Mesothelial cell of epicardium (in vitro differentiated cells): Measurements from ENCODE around the gene HOMER3. TPM values are rescaled to one million over a fixed set of nuclear protein-coding genes. Genes with fewer than 3 reads are reported as not detected.

Experiments
- DNase-seq, 2 experiments: peaks; one replicate each; pipeline ENCODE4 v3.0.0; 2021; ENCODE audit warnings: low spot score in 2 of 2; ENCODE audit not compliant: unreplicated experiment in 2 of 2
- H3K27ac Mint-ChIP-seq: 2 replicates; pipeline ENCODE4 v1.8.0; 2021; ENCODE audit warnings: mixed read lengths
- H3K27me3 Mint-ChIP-seq: 2 replicates; pipeline ENCODE4 v1.8.0; 2021; ENCODE audit warnings: low read depth, mixed read lengths
- H3K36me3 Mint-ChIP-seq: 2 replicates; pipeline ENCODE4 v1.8.0; 2021; ENCODE audit warnings: mixed read lengths
- H3K4me1 Mint-ChIP-seq: 2 replicates; pipeline ENCODE4 v1.8.0; 2021; ENCODE audit warnings: mixed read lengths
- H3K4me3 Mint-ChIP-seq: 2 replicates; pipeline ENCODE4 v1.8.0; 2021; ENCODE audit warnings: mild to moderate bottlenecking, moderate library complexity, mixed read lengths
- H3K9me3 Mint-ChIP-seq: 2 replicates; pipeline ENCODE4 v1.8.0; 2021; ENCODE audit warnings: mixed read lengths
- total RNA-seq: library from RNA; stranded (reverse); gene quantifications from 3 replicates; pipeline ENCODE4 v1.2.1, GENCODE V29; 2021
- TF ChIP-seq, protein P1 (sequence below): fragments of 200-600 bp; sonication (generic); IDR thresholded peaks from one replicate; pipeline ENCODE4 v1.5.0; 2021; ENCODE audit warnings: antibody characterized with exemption; ENCODE audit not compliant: unreplicated experiment

The HOMER3 gene
- total RNA-seq, 1 donor from 2014 or later = 53.7 TPM

DNA sequence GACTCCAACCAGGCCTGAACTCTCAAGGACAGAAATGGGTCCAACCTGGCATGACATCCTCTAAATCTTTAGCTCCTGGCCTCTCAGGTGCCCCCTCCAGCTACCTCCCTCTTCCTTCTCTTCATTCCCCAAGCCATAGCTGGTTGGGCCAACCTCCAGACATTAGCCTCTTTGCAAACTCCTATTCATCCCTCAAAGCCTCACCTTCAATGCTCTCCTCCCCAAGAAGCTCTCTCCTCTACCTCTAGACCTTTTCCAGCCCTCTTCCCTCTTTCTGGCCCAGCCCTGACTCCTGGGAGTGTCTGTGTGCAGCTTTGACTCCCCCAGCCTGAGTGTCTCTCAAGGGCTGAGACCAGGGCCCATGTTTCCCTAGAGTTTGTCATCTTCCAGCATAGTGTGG is 5.3 kb upstream of the HOMER3 start:
- H3K4me3 Mint-ChIP-seq = no peak overlapping the region
- H3K27ac Mint-ChIP-seq = no peak overlapping the region
- DNase-seq = no peak
- H3K27me3 Mint-ChIP-seq = peaks cover 1% of the 10 kb centered on the region
- TF ChIP-seq, protein P1, sequence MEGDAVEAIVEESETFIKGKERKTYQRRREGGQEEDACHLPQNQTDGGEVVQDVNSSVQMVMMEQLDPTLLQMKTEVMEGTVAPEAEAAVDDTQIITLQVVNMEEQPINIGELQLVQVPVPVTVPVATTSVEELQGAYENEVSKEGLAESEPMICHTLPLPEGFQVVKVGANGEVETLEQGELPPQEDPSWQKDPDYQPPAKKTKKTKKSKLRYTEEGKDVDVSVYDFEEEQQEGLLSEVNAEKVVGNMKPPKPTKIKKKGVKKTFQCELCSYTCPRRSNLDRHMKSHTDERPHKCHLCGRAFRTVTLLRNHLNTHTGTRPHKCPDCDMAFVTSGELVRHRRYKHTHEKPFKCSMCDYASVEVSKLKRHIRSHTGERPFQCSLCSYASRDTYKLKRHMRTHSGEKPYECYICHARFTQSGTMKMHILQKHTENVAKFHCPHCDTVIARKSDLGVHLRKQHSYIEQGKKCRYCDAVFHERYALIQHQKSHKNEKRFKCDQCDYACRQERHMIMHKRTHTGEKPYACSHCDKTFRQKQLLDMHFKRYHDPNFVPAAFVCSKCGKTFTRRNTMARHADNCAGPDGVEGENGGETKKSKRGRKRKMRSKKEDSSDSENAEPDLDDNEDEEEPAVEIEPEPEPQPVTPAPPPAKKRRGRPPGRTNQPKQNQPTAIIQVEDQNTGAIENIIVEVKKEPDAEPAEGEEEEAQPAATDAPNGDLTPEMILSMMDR = no peak
- H3K9me3 Mint-ChIP-seq = no peaks in the 10 kb centered on the region
- no peaks in the 10 kb centered on the region for H3K36me3 Mint-ChIP-seq
- peaks cover 5% of the 10 kb centered on the region for H3K4me1 Mint-ChIP-seq

DNA sequence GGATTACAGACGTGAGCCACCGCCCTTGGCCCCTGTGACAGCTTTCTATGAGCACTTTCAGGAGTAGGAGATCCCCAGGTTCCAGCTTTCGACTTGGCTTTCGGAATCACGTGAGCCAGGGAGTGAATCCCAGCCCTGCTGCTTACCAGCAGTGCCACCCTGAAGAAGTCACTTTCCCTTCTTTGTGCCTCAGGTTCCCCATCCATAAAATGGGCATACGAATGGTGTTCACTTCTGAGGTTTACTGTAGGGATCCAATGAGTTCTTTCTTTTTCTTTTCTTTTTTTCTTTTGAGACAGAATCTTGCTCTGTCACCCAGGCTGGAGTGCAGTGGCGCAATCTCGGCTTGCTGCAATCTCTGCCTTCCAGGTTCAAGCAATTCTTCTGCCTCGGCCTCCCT is 4.3 kb upstream of the HOMER3 start:
- Mint-ChIP-seq H3K27me3 (peaks cover 1% of the 10 kb centered on the region), H3K27ac (no peak overlapping the region), H3K9me3 (no peaks in the 10 kb centered on the region), H3K4me1 (peaks cover 7% of the 10 kb centered on the region), H3K36me3 (no peaks in the 10 kb centered on the region), H3K4me3 (no peak overlapping the region)
- no peak for DNase-seq
- TF ChIP-seq, protein P1 = no peak

DNA sequence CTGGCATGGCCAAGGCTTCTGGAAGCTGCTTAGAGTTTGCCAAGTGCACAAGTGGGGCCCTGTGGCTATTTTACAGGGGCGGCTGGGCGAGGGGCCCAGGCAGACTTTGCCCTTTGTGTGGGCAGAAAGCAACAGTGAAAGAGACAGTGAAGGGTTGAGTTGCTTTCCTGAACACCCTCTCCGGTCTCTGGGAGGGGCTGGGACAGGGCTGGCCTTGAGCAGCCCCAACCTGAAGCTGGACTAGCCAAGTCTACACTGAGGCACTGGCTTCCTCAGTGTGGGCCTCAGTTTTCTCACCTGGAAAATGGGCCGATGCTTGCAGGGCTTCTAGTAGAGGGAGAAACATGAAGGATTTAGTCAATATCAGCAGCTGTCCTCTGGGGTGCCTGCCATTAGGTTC is 2.4 kb upstream of the HOMER3 start:
- Mint-ChIP-seq H3K4me3 (no peak overlapping the region), H3K27ac (no peak overlapping the region), H3K27me3 (peaks cover 1% of the 10 kb centered on the region), H3K4me1 (peaks cover 13% of the 10 kb centered on the region), H3K9me3 (no peaks in the 10 kb centered on the region), H3K36me3 (peaks cover 4% of the 10 kb centered on the region)
- TF ChIP-seq, protein P1 = no peak
- DNase-seq = no peak

DNA sequence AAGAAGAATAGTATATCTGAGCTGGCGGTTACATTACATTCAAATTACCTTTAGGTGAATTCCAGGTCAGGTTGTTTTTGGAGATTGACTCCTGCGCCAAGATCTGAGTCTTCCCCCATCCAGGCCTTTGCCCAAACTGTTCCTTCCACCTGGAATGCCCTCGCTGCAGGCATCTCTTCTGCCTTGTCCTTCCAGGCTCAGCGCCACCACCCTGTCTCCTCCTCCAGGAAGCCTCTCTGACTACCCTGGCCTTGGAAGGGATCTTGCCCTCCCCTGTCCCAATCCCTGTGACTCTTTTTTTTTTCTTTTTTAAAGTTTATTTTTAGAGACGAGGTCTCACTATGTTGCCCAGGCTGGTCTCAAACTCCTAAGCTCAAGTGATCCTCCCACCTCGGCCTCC is 1.7 kb upstream of the HOMER3 start:
- H3K9me3 Mint-ChIP-seq = no peaks in the 10 kb centered on the region
- peak overlapping the region; percentile 54 for H3K4me3 Mint-ChIP-seq
- H3K27ac Mint-ChIP-seq = peak overlapping the region; percentile 39

DNA sequence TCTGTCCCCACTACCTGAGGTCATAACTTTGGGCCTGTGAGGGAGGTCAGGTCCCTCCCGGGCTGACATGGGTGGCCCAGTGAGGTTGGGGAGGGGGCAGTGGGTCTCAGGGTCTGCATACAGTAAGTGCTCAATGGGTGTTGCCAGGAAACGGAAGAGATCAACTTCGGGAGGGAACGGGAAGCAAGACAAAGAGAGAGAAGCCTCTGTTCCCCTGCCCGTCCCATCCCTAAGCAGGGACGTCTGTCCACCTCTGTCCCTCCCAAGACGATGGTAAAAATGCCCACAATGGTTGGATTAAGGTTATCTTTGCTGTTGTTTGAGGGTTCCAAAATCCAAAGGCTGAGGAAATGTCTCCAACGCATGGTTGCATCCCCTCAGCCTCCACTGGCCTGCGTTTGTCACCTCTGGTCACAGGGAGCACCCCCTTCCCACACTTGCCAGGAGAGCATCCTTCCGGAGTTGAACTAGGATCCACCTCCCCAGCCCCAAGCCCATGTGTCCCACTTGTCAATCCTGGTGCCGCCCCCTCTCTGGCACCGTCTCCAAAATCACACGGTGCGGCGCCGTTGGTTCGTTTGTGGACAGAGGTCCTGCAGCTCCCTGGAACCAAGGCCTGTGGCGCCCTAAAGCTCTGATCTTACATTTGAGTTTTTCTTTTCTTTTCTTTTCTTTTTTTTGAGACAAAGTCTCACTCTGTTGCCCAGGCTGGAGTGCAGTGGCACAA is 774 bp upstream of the HOMER3 start:
- H3K27ac Mint-ChIP-seq = peak overlapping the region; percentile 39
- no peak for DNase-seq

More for the DNA sequence above, 1.7 kb upstream of the HOMER3 start:
- Mint-ChIP-seq H3K27me3 (peaks cover 1% of the 10 kb centered on the region), H3K4me1 (peaks cover 13% of the 10 kb centered on the region), H3K36me3 (peaks cover 4% of the 10 kb centered on the region)
- no peak for DNase-seq
- TF ChIP-seq, protein P1 = no peak

More for the DNA sequence above, 774 bp upstream of the HOMER3 start:
- TF ChIP-seq, protein P1 = no peak
- Mint-ChIP-seq H3K27me3 (peaks cover 1% of the 10 kb centered on the region), H3K4me1 (peaks cover 13% of the 10 kb centered on the region), H3K36me3 (peaks cover 8% of the 10 kb centered on the region), H3K9me3 (no peaks in the 10 kb centered on the region), H3K4me3 (peak overlapping the region; percentile 54)
